OCI-LY7 (cell line): ENCODE results near the gene SYN1.

Source experiments
- CTCF ChIP-seq: fragments of 200-600 bp; sonication (generic); conservative IDR thresholded peaks from 2 replicates; pipeline ENCODE4 v1.5.1; 2014; ENCODE audit warnings: mild to moderate bottlenecking, antibody characterized with exemption, low read length, moderate library complexity, mixed read lengths
- EZH2phosphoT487 ChIP-seq: fragments of 200-600 bp; sonication (generic); IDR thresholded peaks from 2 replicates; pipeline ENCODE4 v1.6.1; 2018; ENCODE audit warnings: low read depth, borderline replicate concordance, mild to moderate bottlenecking, mixed run types, antibody characterized with exemption, low read length, moderate library complexity, mixed read lengths

- TF ChIP-seq CTCF = no peak
- TF ChIP-seq EZH2phosphoT487 = no peak
Measured at GRCh38 chrX:47614618-47615017, 5.0 kb downstream of the SYN1 start.
